ENCODE data around the gene GAREM1.

- TF ChIP-seq CTCF (IDR thresholded peaks at IDR 0.05 in 2 of 3, conservative IDR thresholded peaks at IDR 0.05 in 1 of 3; ENCODE audit: borderline replicate concordance in 1 of 3, insufficient read depth in 1 of 3, low read depth in 2 of 3, low read length in 2 of 3) = no peak
- no peak for TF ChIP-seq SIN3A (IDR thresholded peaks at IDR 0.05; ENCODE audit: low read depth)
- TF ChIP-seq SP1 (IDR thresholded peaks at IDR 0.05; ENCODE audit: low read depth) = no peak
- no peak for TF ChIP-seq ZNF274 (IDR thresholded peaks at IDR 0.05; ENCODE audit: low read depth, low read length)
- no peak for TF ChIP-seq JUND (IDR thresholded peaks at IDR 0.05)
- no peak for TF ChIP-seq POLR2A (IDR thresholded peaks at IDR 0.05; ENCODE audit: borderline replicate concordance, extremely low read depth, insufficient read depth, insufficient read length)
- no peak for TF ChIP-seq SRF (IDR thresholded peaks at IDR 0.05; ENCODE audit: low read depth)
Measured at GRCh38 chr18:32389191-32389590, 81.5 kb downstream of the GAREM1 start.

Measured in HCT116 (cell line).